ENCODE results near the gene TJP2.

TJP2 gene

GRCh38 chr9:69191231-69191630, 17.2 kb downstream of the TJP2 start:
- no peak for DNase-seq (ENCODE audit: low spot score)

GRCh38 chr9:69192214-69192613, 18.1 kb downstream of the TJP2 start:
- DNase-seq (ENCODE audit: low spot score) = no peak

- no peak for DNase-seq (ENCODE audit: low spot score)
Observed at GRCh38 chr9:69193685-69194032, 19.6 kb downstream of the TJP2 start.

- DNase-seq (ENCODE audit: low spot score) = no peak
Observed at GRCh38 chr9:69194702-69195418, 20.8 kb downstream of the TJP2 start.

- no peak for DNase-seq (ENCODE audit: low spot score)
Observed at GRCh38 chr9:69195668-69196067, 21.6 kb downstream of the TJP2 start.

- DNase-seq (ENCODE audit: low spot score) = no peak
Observed at GRCh38 chr9:69197687-69198086, 23.6 kb downstream of the TJP2 start.

GRCh38 chr9:69198521-69199220, 24.6 kb downstream of the TJP2 start:
- DNase-seq (ENCODE audit: low spot score) = no peak

GRCh38 chr9:69199769-69200470, 25.8 kb downstream of the TJP2 start:
- DNase-seq (ENCODE audit: low spot score) = no peak

GRCh38 chr9:69202556-69202955, 28.5 kb downstream of the TJP2 start:
- no peak for DNase-seq (ENCODE audit: low spot score)

- no peak for DNase-seq (ENCODE audit: low spot score)
Observed at GRCh38 chr9:69204326-69204725, 30.2 kb downstream of the TJP2 start.

- DNase-seq (ENCODE audit: low spot score) = no peak
Observed at GRCh38 chr9:69204849-69205248, 30.8 kb downstream of the TJP2 start.

GRCh38 chr9:69206047-69206446, 32.0 kb downstream of the TJP2 start:
- no peak for DNase-seq (ENCODE audit: low spot score)

- DNase-seq (ENCODE audit: low spot score) = no peak
Observed at GRCh38 chr9:69207503-69207902, 33.4 kb downstream of the TJP2 start.

- DNase-seq (ENCODE audit: low spot score) = no peak
Observed at GRCh38 chr9:69211424-69212036, 37.5 kb downstream of the TJP2 start.

GRCh38 chr9:69213647-69214046, 39.6 kb downstream of the TJP2 start:
- DNase-seq (ENCODE audit: low spot score) = no peak

- no peak for DNase-seq (ENCODE audit: low spot score)
Observed at GRCh38 chr9:69214939-69215338, 40.9 kb downstream of the TJP2 start.

- no peak for DNase-seq (ENCODE audit: low spot score)
Observed at GRCh38 chr9:69215774-69216485, 41.9 kb downstream of the TJP2 start.

GRCh38 chr9:69218166-69218565, 44.1 kb downstream of the TJP2 start:
- no peak for DNase-seq (ENCODE audit: low spot score)

- no peak for DNase-seq (ENCODE audit: low spot score)
Observed at GRCh38 chr9:69221036-69221435, 47.0 kb downstream of the TJP2 start.

GRCh38 chr9:69222970-69223369, 48.9 kb downstream of the TJP2 start:
- DNase-seq (ENCODE audit: low spot score) = no peak

GRCh38 chr9:69223605-69224004, 49.5 kb downstream of the TJP2 start:
- DNase-seq (ENCODE audit: low spot score) = peak; percentile 81

GRCh38 chr9:69229367-69229766, 55.3 kb downstream of the TJP2 start:
- no peak for DNase-seq (ENCODE audit: low spot score)
